H9 (cell line): ENCODE results near the gene PARD3. TPM values are rescaled to one million over a fixed set of nuclear protein-coding genes. Genes with fewer than 3 reads are reported as not detected.

Source experiments
- DNase-seq: peaks from one replicate; pipeline ENCODE4 v3.0.0-alpha.2; 2017
- H2AFZ ChIP-seq: one replicate; pipeline ENCODE4 v1.6.1; 2013; ENCODE audit warnings: mild to moderate bottlenecking, low read length, control low read depth, moderate library complexity
- H2AK5ac ChIP-seq: 2 replicates; pipeline ENCODE4 v1.6.1; 2013; ENCODE audit warnings: low read length, control low read depth, mixed read lengths; ENCODE audit not compliant: insufficient read length
- H2BK120ac ChIP-seq: one replicate; pipeline ENCODE4 v1.6.1; 2013; ENCODE audit warnings: low read depth, mild to moderate bottlenecking, low read length, control low read depth, inconsistent platforms; ENCODE audit not compliant: poor library complexity, severe bottlenecking
- H2BK12ac ChIP-seq: 2 replicates; pipeline ENCODE4 v1.6.1; 2013; ENCODE audit warnings: low read length, control low read depth, mixed read lengths, low read depth; ENCODE audit not compliant: insufficient read length
- H2BK15ac ChIP-seq: 2 replicates; pipeline ENCODE4 v1.6.1; 2013; ENCODE audit warnings: low read depth, low read length, control low read depth
- H2BK20ac ChIP-seq: one replicate; pipeline ENCODE4 v1.6.1; 2013; ENCODE audit warnings: low read depth, mild to moderate bottlenecking, low read length, control low read depth, inconsistent platforms; ENCODE audit not compliant: poor library complexity, severe bottlenecking
- H2BK5ac ChIP-seq: 2 replicates; pipeline ENCODE4 v1.6.1; 2013; ENCODE audit warnings: low read length, control low read depth, mixed read lengths; ENCODE audit not compliant: insufficient read length
- H3K14ac ChIP-seq: 2 replicates; pipeline ENCODE4 v1.6.1; 2013; ENCODE audit warnings: low read length, control low read depth; ENCODE audit not compliant: insufficient read depth
- H3K18ac ChIP-seq: 2 replicates; pipeline ENCODE4 v1.6.1; 2013; ENCODE audit warnings: low read depth, mild to moderate bottlenecking, mixed read lengths, low read length, control low read depth; ENCODE audit not compliant: insufficient read length
- H3K23ac ChIP-seq: 2 replicates; pipeline ENCODE4 v1.6.1; 2013; ENCODE audit warnings: low read length, control low read depth, mixed read lengths, low read depth; ENCODE audit not compliant: insufficient read length
- H3K23me2 ChIP-seq: 2 replicates; pipeline ENCODE4 v1.6.1; 2013; ENCODE audit warnings: low read depth, mild to moderate bottlenecking, mixed read lengths, low read length, control low read depth; ENCODE audit not compliant: insufficient read length, poor library complexity, severe bottlenecking
- H3K27ac ChIP-seq: 2 replicates; pipeline ENCODE4 v1.5.1; 2013; ENCODE audit warnings: low read length, control low read depth, mixed read lengths, low read depth; ENCODE audit not compliant: insufficient read length
- H3K27me3 ChIP-seq: 2 replicates; pipeline ENCODE4 v1.6.1; 2013; ENCODE audit warnings: low read length, control low read depth, inconsistent platforms; ENCODE audit not compliant: insufficient read depth
- H3K4ac ChIP-seq: 2 replicates; pipeline ENCODE4 v1.6.1; 2013; ENCODE audit warnings: low read depth, mild to moderate bottlenecking, control low read depth, inconsistent platforms, low read length, moderate library complexity
- H3K4me1 ChIP-seq: 2 replicates; pipeline ENCODE4 v1.6.1; 2013; ENCODE audit warnings: low read length, control low read depth, inconsistent platforms; ENCODE audit not compliant: insufficient read depth
- H3K4me2 ChIP-seq: 2 replicates; pipeline ENCODE4 v1.6.1; 2013; ENCODE audit warnings: low read length, control low read depth, mixed read lengths; ENCODE audit not compliant: insufficient read length, insufficient read depth
- H3K56ac ChIP-seq: 2 replicates; pipeline ENCODE4 v1.6.1; 2013; ENCODE audit warnings: low read depth, mild to moderate bottlenecking, mixed read lengths, low read length, control low read depth; ENCODE audit not compliant: insufficient read length
- H3K79me1 ChIP-seq: 2 replicates; pipeline ENCODE4 v1.6.1; 2013; ENCODE audit warnings: low read depth, mild to moderate bottlenecking, moderate library complexity, low read length, control low read depth, inconsistent platforms; ENCODE audit not compliant: insufficient read depth, poor library complexity, severe bottlenecking
- H3K79me2 ChIP-seq: 2 replicates; pipeline ENCODE4 v1.6.1; 2013; ENCODE audit warnings: low read length, control low read depth, inconsistent platforms; ENCODE audit not compliant: insufficient read depth
- H3K9ac ChIP-seq: 2 replicates; pipeline ENCODE4 v1.6.1; 2013; ENCODE audit warnings: low read length, control low read depth, mixed read lengths; ENCODE audit not compliant: insufficient read length; ENCODE audit errors: extremely low read depth
- H3K9me3 ChIP-seq: one replicate; pipeline ENCODE4 v1.6.1; 2013; ENCODE audit warnings: low read depth, low read length, inconsistent platforms; ENCODE audit not compliant: control insufficient read depth
- H3T11ph ChIP-seq: one replicate; pipeline ENCODE4 v1.6.1; 2013; ENCODE audit warnings: mild to moderate bottlenecking, low read length, control low read depth, inconsistent platforms
- H4K20me1 ChIP-seq: one replicate; pipeline ENCODE4 v1.6.1; 2013; ENCODE audit not compliant: control insufficient read depth, insufficient read length, insufficient read depth
- H4K5ac ChIP-seq: 2 replicates; pipeline ENCODE4 v1.6.1; 2013; ENCODE audit warnings: low read depth, mild to moderate bottlenecking, mixed read lengths, low read length, control low read depth; ENCODE audit not compliant: insufficient read length
- H4K8ac ChIP-seq: replicated peaks from 2 replicates; pipeline ENCODE4 v1.6.1; 2013; ENCODE audit warnings: low read length, control low read depth, mixed read lengths, low read depth; ENCODE audit not compliant: insufficient read length
- H4K91ac ChIP-seq: 2 replicates; pipeline ENCODE4 v1.6.1; 2013; ENCODE audit warnings: low read depth, mild to moderate bottlenecking, moderate library complexity, mixed read lengths, low read length, control low read depth; ENCODE audit not compliant: insufficient read length
- H3K27ac Mint-ChIP-seq, 3 experiments: 2 replicates in 2 of 3; 3 replicates in 1 of 3; pipeline ENCODE4 v1.8.0; 2020 to 2021; ENCODE audit warnings: mixed read lengths in 3 of 3, mild to moderate bottlenecking in 1 of 3, moderate library complexity in 1 of 3
- H3K27me3 Mint-ChIP-seq: 2 replicates; pipeline ENCODE4 v1.8.0; 2021; ENCODE audit warnings: low read depth, mild to moderate bottlenecking, moderate library complexity, mixed read lengths
- H3K36me3 Mint-ChIP-seq, 3 experiments: 2 replicates in 2 of 3; 3 replicates in 1 of 3; pipeline ENCODE4 v1.8.0; 2020 to 2021; ENCODE audit warnings: low read depth in 3 of 3, mixed read lengths in 3 of 3; ENCODE audit not compliant: insufficient read depth in 1 of 3
- H3K4me1 Mint-ChIP-seq, 2 experiments: 2 replicates each; pipeline ENCODE4 v1.8.0; 2020; ENCODE audit warnings: mixed read lengths in 2 of 2
- H3K4me3 Mint-ChIP-seq, 2 experiments: 2 replicates in 1 of 2; 3 replicates in 1 of 2; pipeline ENCODE4 v1.8.0; 2020 to 2021; ENCODE audit warnings: mild to moderate bottlenecking in 2 of 2, mixed read lengths in 2 of 2, moderate library complexity in 1 of 2
- H3K9me3 Mint-ChIP-seq, 2 experiments: 2 replicates in 1 of 2; 3 replicates in 1 of 2; pipeline ENCODE4 v1.8.0; 2020; ENCODE audit warnings: mild to moderate bottlenecking in 2 of 2, mixed read lengths in 2 of 2, moderate library complexity in 1 of 2
- total RNA-seq: library from RNA; stranded (reverse); gene quantifications from 2 replicates; pipeline ENCODE4 v1.2.1, GENCODE V29; 2021
- TF ChIP-seq, protein P1 (sequence below): fragments of 200-600 bp; sonication (generic); conservative IDR thresholded peaks from 3 replicates; pipeline ENCODE4 v1.8.0; 2021; ENCODE audit warnings: antibody characterized with exemption, mild to moderate bottlenecking

PARD3 gene
- total RNA-seq, 1 experiment from 2014 or later: 44.7 TPM

DNA sequence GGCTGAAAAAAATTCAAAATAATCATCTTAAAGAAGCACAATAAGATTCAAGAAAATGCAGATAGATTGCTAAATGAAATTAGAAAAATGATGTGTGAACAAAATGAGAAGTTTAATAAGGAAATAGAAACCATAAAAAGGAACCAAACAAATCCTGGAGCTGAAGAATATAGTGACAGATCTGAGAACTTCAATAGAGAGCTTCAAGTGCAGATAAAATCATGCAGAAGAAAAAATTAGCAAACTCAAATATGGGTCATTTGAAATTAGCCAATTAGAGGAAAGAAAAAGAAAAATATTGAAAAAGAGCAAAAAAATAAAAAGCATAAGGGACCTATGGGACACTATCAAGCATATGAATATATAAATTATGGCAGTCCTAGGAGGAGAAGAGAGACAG lies 720.1 kb downstream of the PARD3 start:
- Histone ChIP-seq H3K79me1 (no peaks in the 10 kb centered on the region), H3K27ac (no peak overlapping the region), H2BK20ac (no peak overlapping the region), H3K9me3 (no peaks in the 10 kb centered on the region), H3K4me2 (no peak overlapping the region), H2AK5ac (no peak overlapping the region), H3K9ac (no peak overlapping the region), H4K91ac (no peak overlapping the region), H3K4me1 (no peaks in the 10 kb centered on the region), H3K56ac (no peak overlapping the region), H2AFZ (no peak overlapping the region), H2BK120ac (no peak overlapping the region), H3K27me3 (no peaks in the 10 kb centered on the region), H3T11ph (no peak overlapping the region), H4K8ac (no peak overlapping the region), H3K14ac (no peak overlapping the region), H3K18ac (no peak overlapping the region), H3K79me2 (no peaks in the 10 kb centered on the region), H4K20me1 (no peaks in the 10 kb centered on the region), H3K4ac (no peak overlapping the region), H3K23me2 (no peaks in the 10 kb centered on the region), H2BK12ac (no peak overlapping the region), H2BK5ac (no peak overlapping the region), H3K23ac (no peak overlapping the region), H2BK15ac (no peak overlapping the region), H4K5ac (no peak overlapping the region)
- TF ChIP-seq, protein P1, sequence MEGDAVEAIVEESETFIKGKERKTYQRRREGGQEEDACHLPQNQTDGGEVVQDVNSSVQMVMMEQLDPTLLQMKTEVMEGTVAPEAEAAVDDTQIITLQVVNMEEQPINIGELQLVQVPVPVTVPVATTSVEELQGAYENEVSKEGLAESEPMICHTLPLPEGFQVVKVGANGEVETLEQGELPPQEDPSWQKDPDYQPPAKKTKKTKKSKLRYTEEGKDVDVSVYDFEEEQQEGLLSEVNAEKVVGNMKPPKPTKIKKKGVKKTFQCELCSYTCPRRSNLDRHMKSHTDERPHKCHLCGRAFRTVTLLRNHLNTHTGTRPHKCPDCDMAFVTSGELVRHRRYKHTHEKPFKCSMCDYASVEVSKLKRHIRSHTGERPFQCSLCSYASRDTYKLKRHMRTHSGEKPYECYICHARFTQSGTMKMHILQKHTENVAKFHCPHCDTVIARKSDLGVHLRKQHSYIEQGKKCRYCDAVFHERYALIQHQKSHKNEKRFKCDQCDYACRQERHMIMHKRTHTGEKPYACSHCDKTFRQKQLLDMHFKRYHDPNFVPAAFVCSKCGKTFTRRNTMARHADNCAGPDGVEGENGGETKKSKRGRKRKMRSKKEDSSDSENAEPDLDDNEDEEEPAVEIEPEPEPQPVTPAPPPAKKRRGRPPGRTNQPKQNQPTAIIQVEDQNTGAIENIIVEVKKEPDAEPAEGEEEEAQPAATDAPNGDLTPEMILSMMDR: no peak
- Mint-ChIP-seq H3K27ac (no peak overlapping the region), H3K36me3 (peaks cover 3 to 21% (median 3%) of the 10 kb centered on the region in 3 experiments; a peak in 5 of 7 replicates), H3K4me1 (peaks cover 5 to 10% of the 10 kb centered on the region in 2 experiments), H3K4me3 (no peak overlapping the region), H3K9me3 (peaks cover 23% of the 10 kb centered on the region in 2 experiments), H3K27me3 (no peaks in the 10 kb centered on the region)
- DNase-seq: no peak
